PC-3 (cell line): ENCODE data around the gene EPHA3.

Source experiments
- CTCF ChIP-seq: fragments of 300-600 bp; sonication (generic); conservative IDR thresholded peaks from 2 replicates; pipeline ENCODE4 v1.5.1; 2017; ENCODE audit warnings: antibody characterized with exemption, low read depth, mild to moderate bottlenecking, low read length
- EZH2 ChIP-seq: fragments of 300-600 bp; sonication (generic); IDR thresholded peaks from one replicate; pipeline ENCODE4 v1.6.1; 2017; ENCODE audit warnings: antibody characterized with exemption, mild to moderate bottlenecking, low read length; ENCODE audit not compliant: unreplicated experiment

- TF ChIP-seq CTCF: no peak
- TF ChIP-seq EZH2: no peak
Observed at GRCh38 chr3:89375451-89375850, 268.0 kb downstream of the EPHA3 start.
